HG02870 (cell line): ENCODE results near the gene SLC12A6.

ENCODE experiments used
- ATAC-seq: cut with Tn5 transposase; IDR thresholded peaks from one replicate; pipeline ENCODE4 v1.9.1; 2021; ENCODE audit warnings: mild to moderate bottlenecking, moderate library complexity; ENCODE audit not compliant: unreplicated experiment

Gene SLC12A6

DNA sequence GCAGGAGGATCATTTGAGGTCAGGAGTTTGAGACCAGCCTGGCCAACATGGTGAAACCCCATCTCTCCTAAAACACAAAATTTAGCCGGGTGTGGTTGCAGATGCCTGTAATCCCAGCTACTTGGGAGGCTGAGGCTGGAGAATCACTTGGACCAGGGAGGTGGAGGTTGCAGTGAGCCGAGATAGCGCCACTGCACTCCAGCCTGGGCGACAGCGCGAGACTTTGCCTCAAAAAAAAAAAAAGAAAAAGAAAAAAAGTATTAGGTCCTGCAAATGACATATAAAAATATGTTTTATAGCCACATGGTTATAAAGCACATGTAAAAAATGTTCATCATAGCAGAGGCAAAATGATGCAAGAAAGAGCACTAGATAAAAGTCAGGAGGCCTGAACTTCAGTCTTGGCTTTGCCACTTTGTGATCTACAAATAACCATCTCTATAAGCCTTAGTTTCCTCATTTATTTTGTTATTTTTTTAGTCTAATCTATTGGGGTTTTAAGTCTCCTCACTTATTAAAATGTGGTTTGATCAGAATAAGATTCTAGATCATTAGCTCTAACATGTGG is 4.9 kb downstream of the SLC12A6 start:
- no peak for ATAC-seq

GRCh38 chr15:34331809-34332208 is 5.8 kb downstream of the SLC12A6 start:
- no peak for ATAC-seq

DNA sequence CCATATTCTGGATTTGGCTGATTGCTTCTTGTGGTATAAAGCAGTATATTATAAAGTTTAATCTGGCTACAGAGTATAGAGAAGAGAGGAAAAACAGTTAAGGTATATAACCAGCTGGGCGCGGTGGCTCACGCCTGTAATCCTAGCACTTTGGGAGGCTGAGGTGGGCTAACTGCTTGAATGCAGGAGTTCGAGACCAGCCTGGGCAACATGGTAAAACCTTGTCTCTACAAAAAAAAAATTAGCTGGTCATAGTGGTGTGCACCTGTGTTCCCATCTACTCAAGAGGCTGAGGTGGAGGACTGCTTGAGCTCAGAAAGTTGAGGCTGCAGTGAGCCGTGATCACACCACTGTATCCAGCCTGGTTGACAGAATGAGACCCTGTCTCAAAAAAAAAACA is 7.3 kb downstream of the SLC12A6 start:
- no peak for ATAC-seq

- ATAC-seq, result no peak
Measured at GRCh38 chr15:34329006-34329405, 8.6 kb downstream of the SLC12A6 start.

- peak; percentile 41 for ATAC-seq
Measured at GRCh38 chr15:34327906-34328305, 9.7 kb downstream of the SLC12A6 start.

DNA sequence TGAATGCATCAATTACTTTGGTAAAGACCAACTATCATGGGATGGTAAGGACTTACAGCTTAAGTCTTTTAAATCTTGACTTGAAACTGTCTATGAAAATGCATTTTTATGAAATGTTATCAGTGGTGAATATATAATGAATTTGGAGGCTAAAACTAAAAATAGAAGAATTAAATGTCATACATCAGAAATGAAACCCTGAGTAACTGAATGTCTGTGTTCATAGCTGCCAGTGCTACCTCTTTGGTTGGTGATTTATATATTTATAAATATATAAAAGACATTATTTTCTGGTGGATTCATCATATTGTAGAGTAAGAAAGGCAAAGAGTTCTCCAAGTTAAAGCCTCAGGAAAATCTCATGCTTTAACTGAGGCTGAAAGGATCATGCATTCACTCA is 12.2 kb downstream of the SLC12A6 start:
- no peak for ATAC-seq

DNA sequence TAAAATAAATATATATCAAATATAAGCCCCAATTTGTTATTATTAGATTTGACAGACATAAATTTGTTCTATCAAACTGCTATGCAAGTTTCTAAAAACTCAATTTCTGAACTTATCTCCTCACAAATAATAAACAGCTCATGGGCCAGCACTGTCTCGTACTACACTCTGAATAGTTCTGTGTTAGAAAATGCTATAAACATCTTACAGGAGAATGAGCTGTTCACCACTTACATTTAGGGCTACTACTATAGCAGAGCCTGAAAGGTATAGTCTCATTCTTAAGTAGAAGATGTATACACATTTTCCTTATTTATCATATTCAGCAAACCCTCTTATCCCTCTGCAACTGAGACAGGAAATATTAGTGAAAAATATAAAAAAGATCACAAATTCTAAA is 12.6 kb downstream of the SLC12A6 start:
- no peak for ATAC-seq

GRCh38 chr15:34323217-34323616 is 14.4 kb downstream of the SLC12A6 start:
- ATAC-seq, result no peak

GRCh38 chr15:34318277-34319079 is 19.1 kb downstream of the SLC12A6 start:
- ATAC-seq, result peak; percentile 70

- ATAC-seq, result no peak
Measured at GRCh38 chr15:34314491-34315490, 22.8 kb downstream of the SLC12A6 start.

DNA sequence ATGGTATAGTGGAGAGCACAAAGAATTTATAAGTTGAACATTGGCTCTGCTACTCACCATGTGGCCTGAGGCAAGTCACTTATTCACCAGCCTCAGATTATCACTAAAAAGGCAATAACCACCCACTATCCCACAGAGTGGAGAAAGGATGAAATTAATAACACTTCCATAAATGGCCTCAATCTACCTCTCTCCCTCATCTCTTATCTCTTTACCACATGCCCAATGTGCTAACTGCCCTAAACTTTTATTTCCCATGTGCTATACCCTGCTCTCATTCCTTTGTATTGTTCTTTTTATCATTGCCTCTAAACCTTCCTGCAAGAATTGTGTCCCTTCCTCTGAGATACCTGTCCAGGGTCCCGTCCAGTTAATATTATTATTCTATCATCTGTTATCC is 26.0 kb downstream of the SLC12A6 start:
- ATAC-seq, result no peak

GRCh38 chr15:34304613-34305012 is 33.0 kb downstream of the SLC12A6 start:
- no peak for ATAC-seq

DNA sequence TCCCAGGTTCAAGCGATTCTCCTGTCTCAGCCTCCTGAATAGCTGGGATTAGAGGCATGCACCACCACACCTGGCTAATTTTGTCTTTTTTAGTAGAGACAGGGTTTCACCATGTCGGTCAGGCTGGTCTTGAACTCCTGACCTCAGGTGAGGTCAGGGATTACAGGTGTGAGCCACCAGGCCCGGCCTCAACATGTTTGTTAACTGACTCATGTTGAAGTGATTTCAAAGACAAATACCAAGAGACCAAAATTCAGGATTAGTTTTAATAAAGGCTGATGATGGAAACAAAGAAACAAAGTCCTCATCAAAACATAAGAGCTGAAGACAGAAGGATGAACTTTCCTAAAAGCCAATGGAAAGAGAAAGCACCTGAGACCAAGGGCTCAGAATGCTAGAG is 36.5 kb downstream of the SLC12A6 start:
- no peak for ATAC-seq

- no peak for ATAC-seq
Measured at GRCh38 chr15:34297059-34297458, 40.5 kb downstream of the SLC12A6 start.

- no peak for ATAC-seq
Measured at GRCh38 chr15:34292621-34293020, 45.0 kb downstream of the SLC12A6 start.

GRCh38 chr15:34284937-34285336 is 52.6 kb downstream of the SLC12A6 start:
- no peak for ATAC-seq

GRCh38 chr15:34282384-34282783 is 55.2 kb downstream of the SLC12A6 start:
- ATAC-seq, result no peak

- ATAC-seq, result no peak
Measured at GRCh38 chr15:34280193-34280592, 57.4 kb downstream of the SLC12A6 start.

- ATAC-seq, result no peak
Measured at GRCh38 chr15:34279368-34279767, 58.2 kb downstream of the SLC12A6 start.

GRCh38 chr15:34275721-34276120 is 61.9 kb downstream of the SLC12A6 start:
- no peak for ATAC-seq

GRCh38 chr15:34275154-34275553 is 62.4 kb downstream of the SLC12A6 start:
- ATAC-seq, result no peak
